GM18511 (cell line): ENCODE data around the gene PER1.

Source experiments
- ATAC-seq: cut with Tn5 transposase; IDR thresholded peaks from one replicate; pipeline ENCODE4 v1.9.1; 2021; ENCODE audit warnings: mild to moderate bottlenecking, moderate library complexity; ENCODE audit not compliant: unreplicated experiment

The PER1 gene

DNA sequence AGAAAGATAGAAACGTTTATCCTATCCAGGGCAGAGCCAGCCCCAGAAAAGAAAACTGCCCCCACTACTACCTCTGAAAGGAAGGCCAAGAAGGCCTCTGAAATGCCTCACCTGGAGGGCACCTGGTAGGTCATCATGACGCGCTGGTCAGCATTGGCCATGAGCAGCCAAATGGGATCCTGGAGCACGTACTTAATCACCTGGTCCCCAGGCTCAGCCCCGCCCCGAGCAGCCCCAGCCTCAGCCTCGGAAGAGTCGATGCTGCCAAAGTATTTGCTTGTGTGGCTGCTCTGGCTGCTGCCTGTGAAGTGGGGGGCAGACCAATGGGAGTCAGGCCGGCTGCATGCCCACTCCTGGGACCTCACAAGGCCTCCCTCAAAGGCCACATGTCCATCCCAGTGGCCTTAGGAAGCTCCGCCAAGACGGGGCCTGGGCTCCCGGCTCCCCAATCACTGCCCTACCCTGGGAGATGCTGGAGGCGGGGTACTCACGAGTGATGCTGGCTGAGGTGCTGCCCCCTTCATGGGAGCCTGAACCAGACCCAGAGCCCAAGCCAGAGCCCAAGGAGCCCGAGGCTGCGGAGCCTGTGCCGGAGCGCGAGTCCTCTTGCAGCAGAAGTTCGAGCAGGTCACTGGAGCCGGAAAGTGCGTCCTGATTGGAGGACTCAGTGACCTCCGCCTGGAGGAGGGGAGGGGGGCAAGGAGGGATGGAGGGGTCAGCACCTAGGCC is 9.9 kb downstream of the PER1 start:
- no peak for ATAC-seq

DNA sequence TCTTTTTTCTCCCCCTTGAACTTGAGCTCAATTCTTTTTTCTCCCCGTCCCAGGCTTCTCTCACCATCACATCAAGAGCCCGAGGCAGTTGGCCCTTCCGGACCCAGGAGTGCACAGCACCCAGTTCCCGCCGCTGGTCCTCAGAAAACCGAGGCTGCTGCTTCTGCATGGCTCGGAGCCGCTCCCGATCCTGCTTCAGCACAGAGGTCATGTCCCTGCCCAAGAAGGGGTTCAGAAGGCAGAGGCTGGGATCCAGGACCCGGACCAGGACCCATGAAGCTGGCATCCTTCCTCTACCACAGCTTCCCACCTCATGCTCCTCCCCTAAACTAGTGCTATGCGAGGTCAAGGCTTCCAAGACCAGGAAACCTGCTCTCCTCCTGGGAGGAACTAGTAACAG is 10.5 kb downstream of the PER1 start:
- ATAC-seq = no peak

DNA sequence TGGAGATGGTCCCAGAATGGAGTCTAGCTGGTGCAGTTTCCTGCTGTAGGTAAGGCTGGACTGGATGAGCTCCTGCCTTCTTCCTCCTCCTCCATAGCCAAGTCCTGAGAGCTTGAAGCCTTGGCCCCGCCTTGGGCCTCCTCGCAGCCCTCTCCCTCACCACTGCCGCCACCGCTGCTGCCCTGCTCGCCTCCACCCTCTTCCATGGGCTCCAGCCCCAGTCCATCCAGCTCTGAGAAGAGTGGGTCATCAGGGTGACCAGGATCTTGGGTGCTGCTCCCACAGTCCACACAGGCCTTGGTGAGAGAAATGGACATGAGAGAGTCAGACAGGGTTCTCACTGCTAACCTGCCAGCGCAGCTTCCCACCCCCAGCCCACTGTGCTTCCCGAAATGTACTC is 11.2 kb downstream of the PER1 start:
- no peak for ATAC-seq

DNA sequence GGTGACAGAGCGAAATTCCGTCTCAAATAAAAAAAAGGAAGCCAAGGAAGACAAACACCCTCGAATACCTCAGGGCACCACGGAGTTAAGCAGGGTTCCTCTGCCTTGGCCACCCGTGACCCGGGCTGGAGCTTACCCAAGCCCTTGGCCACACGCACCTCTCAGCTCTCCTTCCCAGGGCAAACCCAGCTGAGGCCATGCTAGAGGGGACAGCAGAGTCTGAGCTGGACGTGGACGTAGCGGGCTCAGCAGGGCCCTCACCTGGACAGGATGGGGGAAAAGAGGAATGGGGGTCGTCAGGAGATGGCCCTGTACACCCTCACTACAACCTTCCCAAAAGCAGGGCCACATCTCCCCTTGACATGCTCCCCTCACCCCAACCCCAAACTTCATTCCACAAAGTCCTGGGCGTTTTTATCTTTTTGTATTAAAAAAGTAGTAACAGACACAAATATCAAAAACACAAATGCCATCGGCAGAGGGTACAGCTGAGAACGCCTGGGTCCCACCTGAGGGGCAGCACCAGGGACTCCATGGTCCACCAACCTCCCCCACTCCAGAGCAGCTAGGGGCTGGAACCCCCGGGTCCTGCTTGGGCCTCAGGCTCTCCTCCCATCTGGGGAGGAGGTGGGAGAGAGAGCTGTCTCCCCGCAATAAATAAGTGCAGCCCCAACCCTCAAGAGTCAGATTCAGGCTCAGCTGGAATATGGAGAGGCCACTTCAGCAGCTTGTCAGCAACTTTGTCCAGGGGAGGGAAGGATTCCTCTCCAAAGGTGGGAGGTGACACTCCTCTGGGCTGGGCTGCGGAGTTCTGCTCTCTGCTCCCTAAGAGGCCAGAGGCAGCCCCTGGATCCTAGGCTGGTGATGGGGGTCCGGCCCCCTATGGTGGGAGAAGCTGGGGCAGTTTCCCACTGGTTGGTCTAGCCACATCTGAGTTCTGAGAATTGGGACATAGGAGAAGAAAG is 11.9 kb downstream of the PER1 start:
- no peak for ATAC-seq

DNA sequence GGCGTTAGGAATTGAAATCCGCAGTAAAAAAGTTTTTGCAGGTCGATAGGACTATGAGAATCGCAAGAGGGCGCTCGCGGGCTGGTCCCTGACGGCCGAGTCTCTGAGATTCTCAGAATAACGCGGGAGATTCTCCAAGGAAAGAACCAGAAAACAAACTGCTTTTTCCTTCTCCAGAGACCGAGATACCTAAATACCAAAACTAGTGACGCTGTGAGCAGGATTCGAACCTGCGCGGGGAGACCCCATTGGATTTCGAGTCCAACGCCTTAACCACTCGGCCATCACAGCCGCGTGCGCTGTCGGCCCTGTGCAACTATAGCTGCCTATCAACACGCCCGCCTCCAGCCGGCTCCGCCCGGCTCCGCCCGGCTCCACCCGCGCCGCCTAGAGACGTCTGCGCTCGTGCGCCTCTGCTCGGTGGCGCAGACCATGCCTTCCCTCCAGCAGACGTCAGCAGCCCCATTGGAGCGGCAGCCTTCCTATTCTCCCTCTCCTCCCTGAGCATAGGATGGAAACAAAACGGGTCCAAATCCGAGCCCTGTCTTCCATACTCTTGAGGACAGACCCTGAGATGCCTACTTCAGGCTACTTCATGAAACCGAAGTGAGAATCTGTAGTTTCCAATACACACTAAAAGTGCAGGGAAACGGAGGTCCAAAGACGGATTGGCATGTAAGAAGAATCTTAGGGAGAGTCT is 13.4 kb downstream of the PER1 start:
- peak; percentile 82 for ATAC-seq

DNA sequence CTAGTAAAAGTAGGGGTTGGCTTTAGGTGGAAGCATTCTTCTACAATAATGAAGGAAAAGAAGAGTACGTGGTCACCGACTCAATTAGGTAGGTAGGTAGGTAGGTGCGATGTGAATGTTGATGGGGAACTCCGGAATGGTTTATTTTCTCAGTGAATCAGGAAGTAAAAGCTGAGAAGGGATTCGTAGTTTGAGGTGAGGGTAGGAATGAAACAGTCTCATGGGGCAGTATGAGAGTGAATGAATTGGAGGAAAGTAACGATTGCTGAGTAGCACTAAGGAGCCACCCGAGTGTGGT is 13.9 kb downstream of the PER1 start:
- no peak for ATAC-seq

DNA sequence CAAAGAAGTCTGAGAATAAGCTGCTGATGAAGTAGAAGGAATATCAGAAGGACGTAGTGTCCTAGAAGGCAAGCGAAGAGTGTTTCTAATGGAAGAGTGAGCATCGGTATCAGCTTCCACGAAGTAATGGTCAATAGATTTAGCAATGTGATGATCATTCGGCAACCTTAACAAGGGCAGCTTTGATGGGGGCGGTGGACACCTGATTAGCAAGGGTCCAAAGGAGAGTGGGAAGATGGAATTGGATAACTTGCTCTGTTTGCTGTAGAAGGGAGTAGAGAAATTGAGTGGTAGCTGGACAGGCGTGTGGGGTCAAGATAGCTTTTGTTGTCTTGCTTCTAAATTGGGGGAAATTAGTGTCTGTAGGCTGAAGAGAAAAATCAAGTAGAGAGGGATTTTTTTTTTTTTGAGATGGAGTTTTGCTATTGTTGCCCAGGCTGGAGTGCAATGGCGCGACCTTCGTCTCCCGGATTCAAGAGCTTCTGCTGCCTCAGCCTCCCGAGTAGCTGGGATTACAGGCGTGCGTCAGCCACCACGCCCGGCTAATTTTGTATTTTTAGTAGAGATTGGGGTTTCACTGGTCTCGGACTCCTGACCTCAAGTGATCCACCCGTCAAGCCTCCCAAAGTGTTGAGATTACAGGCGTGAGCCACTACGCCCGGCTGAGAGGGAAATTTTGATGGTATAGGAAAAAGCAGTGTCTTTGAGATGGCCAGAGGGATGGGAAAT is 14.4 kb downstream of the PER1 start:
- no peak for ATAC-seq

DNA sequence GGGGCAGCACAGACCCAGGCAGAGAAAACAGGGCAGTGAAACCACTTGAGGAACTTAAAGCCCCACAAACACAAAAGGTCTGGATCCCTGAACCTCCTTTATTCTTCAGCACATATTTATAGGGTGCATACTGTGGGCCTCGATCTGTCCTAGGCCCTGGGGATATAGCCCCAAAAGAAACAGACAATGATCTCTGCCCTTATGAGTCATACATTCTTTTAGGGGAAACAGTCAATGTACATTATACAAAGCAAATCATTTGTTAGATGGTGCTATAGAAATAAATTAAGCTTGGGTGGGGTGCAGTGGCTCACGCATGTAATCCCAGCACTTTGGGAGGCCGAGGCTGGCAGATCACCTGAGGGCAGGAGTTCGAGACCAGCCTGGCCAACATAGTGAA is 18.3 kb downstream of the PER1 start:
- ATAC-seq = no peak

DNA sequence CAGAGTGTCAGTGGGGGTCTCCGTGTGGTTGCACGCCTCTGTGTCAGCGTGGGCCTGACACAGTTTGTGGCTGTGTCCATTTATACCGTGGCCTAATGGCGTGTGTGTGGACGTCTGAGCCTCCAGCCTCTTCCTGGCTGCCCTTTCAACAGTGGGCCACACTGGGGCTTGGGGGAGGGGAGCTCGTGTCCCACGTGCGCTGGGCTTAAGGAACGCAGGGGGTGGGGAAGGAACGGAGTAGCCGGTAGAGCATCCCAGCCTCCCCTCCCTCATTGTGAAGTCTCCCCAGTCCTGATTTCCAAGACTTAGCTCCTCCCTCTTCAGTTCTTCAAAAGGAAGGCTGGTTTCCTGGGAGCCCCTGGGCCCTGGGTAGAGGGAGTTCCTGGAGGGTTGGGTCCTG is 18.8 kb downstream of the PER1 start:
- ATAC-seq = no peak

DNA sequence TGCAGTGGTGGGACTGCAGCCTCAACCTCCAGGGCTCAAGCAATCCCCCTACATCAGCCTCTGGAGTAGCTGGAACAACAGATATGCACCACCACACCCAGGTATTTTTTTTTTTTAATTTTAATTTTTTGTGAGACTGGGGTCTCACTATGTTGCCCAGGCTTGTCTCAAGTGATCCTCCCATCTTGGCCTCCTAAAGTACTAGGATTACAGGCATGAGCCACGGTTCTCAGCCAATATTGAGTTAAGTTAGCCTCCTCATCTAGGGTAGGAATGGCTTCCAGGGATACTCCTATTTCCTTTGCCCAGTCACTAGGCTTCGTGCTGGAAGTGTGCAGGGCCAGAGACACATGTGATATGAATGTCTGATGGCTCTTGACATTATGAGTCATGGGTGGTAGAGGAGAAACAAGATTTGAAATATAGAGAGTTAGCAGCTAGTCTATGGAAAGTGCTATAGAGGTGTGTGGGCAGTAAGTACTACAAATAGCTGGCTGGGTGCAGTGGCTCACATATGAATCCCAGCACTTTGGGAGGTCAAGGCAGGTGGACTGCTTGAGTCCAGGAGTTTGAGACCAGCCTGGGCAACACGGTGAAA is 20.3 kb downstream of the PER1 start:
- no peak for ATAC-seq

DNA sequence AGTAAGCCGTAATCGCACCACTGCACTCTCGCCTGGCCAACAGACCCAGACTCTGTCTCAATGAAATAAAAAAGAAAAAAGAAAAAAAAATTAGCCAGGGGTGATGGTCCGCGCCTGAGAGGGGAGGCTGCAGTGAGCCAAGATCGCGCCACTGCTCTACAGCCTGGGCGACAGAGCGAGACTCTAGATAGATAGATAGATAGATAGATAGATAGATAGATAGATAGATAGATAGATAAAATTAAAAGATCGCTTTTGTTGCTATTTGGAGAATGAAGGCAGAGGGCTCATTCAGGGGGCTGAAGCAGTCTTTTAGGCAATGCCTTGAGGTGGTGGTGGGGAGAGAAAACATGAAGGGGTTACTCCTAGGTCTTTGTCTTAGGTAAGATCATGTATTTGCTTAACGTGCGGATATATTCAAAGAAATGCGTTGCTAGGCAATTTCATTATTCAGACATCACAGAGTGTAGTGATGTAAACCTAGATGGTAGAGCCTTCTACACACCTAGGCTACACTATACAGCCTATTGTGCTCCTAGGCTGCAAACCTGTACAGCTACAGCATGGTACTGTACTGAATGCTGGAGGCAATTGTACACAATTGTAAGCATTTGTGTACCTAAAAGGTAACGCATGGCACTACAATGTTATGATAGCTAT is 23.9 kb downstream of the PER1 start:
- no peak for ATAC-seq

DNA sequence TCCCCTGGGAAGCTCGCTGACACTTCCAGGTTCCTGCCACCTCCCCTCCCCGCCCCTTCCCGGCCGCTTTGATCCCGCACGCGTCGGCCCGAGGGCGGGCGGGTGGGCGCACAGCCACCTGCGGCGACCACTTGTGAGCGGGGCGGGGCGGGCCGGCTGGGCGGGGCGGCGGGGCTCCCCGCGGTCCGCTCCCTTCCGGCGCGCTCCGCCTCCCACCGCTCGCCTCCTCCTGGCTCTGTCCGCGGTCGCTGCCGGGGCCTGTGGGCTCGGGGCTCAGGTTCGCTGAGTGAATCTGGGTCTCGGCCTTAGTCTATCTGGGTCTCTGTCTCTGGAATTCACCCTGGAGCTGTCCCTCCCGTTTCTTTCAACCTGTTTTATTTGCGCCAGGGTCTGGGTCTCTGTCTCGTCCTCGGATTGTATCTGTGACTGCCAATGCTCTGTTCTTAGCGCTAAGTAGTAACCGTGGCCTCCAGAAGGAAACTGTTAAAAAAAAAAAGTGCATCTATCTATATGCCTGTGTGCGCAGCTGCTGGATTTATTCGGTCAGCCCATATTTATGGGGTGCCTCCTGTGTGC is 25.6 kb downstream of the PER1 start:
- no peak for ATAC-seq

DNA sequence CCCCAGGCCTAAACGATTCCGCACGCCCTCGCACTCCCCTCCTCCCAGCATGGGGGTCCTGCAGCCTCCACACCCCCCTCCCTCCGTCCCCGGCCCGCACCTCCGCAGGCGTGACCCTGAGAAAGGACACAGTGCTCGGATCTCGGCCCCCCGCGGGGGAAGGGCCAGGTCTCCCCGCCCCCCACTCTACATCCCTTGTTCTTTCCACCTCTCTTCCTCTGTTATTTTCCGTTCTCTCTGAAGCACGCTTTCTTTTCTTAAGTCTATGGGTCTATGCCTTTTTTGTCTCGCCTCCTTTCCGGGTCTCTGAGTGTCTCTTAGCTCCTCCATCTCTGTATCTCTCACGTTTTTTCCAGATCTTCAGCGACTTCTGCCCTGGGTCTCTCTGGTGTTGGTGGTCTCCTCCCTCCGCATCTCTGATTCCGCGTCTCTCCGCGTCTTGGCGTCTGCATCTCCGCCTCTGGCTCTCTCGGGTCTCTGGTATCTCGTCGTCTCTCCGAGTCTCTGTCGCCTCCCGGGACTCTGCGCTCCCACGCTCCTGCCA is 26.2 kb downstream of the PER1 start:
- ATAC-seq = no peak

DNA sequence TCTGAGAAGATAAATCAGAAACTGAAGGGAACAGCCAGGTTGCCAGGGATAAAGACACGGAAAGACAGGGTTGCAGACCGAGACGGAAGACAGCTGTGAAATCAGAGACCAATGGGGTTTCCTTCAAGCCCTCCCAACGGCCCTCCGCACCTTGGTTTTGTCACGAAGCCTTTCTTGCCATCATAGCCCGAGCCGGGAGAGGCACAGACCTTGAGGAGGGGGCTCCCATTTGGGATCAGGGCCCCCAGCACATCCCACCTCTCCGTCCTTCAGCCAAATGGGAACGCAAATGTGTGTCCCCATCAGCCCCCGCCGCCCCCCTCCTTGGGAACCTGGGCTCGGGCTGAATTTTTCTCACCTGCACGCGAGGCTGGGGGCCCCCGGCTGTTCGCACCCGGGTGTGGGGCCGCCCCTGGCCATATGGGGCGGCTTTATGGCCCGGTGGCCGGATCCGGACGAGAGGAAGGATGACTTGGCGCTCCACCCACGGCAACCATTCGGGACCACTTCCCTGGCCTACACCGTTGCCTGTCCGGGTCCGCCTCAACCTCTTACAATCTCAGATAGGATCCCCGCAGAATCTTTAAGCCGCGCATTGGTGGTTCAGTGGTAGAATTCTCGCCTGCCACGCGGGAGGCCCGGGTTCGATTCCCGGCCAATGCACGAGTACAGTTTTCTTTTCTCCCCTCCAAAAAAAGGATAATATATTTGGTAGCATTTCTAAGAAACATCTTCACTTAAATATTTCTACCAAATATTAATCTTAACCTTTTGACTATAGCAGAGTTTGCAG is 26.9 kb downstream of the PER1 start:
- no peak for ATAC-seq

DNA sequence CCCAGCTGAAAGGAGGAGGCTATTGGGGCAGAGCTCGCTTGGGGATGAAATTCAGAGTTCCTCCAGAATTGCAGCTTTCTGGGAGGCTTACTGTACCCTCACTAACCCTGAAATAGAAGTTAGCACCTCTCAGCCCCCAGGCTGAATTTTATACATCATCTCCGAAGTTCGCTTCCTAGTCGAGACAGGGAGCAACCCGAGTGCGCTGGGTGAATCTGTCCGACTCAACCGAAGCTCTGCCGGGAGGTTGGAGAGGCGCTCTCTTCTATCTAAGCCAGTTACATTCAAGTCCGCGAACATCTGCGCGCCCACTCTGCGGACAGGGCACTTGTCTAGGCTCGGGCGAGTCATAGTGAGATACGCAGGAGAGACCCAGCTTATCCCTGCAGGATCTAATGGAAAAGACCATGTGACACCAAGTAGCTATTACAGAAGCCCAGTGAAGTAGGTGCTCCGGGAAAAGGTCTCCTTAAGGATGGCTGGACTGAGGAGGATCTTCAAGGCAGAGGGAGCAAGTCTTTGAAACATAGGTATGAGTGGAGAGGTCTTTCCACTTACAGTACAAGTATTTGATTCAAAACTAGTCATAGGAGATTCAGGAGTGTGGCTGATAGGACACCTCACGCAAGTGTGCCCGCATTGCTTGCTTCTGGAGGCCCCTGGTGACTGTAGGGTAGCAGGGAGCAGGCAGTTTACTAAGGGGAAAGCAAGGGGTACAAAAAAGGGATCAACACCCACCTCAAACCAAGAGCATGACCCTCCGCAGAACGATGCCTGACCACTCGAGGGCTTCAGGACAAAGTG is 27.7 kb downstream of the PER1 start:
- ATAC-seq = no peak

DNA sequence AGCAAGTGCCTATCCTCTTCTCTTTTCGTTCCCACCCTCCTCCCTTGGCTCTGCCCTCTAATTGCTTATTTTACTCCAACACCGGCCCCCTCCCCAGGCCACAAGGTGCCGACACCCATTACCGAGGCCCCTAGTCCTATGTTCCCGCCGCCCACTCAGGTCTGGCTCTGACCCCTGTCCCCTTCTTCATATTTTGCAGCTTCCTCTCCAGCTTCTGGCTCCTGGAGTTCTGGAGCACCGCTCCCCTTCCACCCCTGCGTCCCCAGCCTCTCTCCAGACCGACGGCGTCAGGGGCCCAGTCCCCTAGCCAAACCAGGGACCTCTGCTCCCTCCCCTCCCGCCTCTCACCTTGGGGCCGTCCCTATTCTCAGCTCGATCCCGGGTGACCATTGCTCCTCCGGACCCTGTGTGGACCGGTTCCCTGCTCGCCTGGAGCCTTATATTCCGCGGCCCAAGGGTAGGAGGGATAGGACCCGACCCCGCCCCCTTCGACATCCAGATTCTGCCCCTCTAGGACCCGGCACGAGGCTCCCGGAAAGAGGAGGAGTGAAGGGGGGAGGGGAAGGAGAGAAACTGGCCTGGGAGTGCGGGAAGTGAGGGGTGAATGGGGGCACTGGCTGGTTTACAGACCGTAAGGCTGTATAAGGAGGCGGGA is 28.4 kb downstream of the PER1 start, which contains the start of gene HES7:
HES7 (minus strand) TSS at position 412 of the 655 bp plus-strand sequence; CDS start at position 390, 22 bp downstream.
- no peak for ATAC-seq
